Measurements from ENCODE around the gene GDPD4.

Gene GDPD4, protein sequence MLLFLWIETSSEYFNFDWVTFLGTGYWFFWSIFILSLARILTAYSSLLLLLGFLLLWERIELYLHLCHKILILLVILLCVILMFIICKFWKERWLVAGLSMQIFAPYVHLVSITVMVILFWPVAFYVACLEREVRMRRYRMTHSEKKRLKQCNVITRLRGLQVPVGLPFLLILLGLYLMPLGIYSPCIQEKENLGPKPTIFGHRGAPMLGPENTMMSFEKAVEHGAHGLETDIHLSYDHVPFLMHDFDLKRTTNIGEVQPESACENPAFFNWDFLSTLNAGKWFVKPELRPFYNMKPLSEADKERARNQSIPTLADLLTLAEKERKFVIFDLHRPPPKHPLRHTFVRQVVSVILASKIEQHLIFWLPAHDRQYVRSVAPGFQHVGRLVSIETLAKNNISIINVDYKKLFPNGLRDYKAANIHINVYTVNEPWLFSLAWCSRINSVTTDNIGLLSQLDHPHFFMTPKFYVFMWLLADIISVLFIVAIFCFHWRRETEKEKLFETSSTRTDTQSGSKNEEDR

DNA sequence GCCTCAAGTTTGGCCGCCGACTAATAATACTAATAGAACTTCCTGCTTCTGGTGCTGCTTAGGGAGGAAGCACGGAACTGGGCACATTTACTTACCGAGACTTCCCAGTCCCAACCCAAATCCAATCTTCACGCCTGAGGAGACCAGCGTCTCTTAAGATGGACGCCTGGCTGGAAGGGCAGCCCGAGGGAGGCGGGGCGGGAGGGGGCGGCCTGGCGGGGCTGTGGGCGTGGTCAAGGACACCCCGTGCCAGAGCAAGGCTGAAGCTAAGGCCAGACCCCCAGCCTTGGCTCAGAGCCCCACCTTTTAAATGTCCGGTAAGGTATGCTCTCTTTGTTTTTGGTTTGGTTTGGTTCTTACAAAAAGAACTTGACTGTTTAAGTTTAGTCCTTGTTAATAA lies at the start of gene GDPD4:
TSS of gene GDPD4 (minus strand) at position 177 of the 400 bp plus-strand sequence. CDS start 16,549 bp downstream, outside the sequence.
- DNase-seq (ENCODE audit: low spot score), result no peak
- TF ChIP-seq, protein P1, sequence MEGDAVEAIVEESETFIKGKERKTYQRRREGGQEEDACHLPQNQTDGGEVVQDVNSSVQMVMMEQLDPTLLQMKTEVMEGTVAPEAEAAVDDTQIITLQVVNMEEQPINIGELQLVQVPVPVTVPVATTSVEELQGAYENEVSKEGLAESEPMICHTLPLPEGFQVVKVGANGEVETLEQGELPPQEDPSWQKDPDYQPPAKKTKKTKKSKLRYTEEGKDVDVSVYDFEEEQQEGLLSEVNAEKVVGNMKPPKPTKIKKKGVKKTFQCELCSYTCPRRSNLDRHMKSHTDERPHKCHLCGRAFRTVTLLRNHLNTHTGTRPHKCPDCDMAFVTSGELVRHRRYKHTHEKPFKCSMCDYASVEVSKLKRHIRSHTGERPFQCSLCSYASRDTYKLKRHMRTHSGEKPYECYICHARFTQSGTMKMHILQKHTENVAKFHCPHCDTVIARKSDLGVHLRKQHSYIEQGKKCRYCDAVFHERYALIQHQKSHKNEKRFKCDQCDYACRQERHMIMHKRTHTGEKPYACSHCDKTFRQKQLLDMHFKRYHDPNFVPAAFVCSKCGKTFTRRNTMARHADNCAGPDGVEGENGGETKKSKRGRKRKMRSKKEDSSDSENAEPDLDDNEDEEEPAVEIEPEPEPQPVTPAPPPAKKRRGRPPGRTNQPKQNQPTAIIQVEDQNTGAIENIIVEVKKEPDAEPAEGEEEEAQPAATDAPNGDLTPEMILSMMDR (IDR thresholded peaks at IDR 0.05; ENCODE audit: extremely low read depth, missing control alignments), result no peak

DNA sequence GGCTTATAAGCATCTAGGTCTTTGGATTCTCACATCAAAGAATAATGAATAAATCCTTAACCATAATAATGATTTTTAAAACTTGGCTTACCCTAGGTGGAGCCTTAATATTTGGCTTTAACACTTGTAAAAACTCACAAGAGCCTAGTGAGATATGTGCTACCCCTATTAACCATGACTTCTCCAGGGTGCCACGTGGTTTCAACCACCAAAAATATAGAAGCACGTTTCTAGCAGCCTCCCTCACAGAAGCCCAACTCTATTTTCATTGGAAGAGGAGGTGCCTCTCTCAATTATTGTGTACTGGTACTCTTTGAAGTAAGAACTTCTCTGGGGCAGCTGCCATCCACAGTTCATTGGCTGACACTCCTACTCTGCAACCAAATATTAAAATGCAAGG lies 46.5 kb upstream of the GDPD4 start:
- no peak for DNase-seq (ENCODE audit: low spot score)
- TF ChIP-seq, protein P1 (IDR thresholded peaks at IDR 0.05; ENCODE audit: extremely low read depth, missing control alignments), result no peak

DNA sequence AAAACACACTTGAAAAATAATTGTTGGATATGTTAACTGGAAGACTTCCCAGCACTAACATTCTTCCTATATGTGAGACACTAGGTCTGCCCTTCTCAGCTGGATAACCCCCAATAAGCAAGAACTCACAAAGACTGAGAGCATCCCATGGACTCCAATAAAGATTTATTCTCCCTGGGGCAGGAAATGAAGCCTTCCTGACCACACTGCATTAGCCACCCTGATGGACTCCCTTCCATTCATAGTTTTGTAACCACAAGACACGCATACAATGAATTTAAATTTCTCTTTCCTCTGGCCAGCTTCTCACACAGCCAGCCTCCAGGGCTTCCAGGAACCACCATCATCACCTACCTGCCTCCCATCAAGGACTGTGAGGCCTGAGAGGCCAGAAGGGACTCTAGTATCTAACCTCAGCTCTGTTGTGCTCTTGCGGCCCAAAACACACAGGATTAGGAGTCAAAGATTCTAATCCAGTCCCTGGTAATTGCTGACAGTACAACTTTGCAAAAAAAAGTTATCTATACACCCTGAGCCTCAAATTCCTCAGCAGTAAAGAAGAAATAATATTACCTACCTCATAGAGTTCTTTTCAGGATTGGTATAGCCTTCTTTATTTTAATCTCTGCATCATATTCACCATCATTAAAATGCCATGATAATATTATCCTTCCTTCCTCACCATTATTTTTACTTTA lies 45.6 kb upstream of the GDPD4 start:
- DNase-seq (ENCODE audit: low spot score), result no peak
- TF ChIP-seq, protein P1 (IDR thresholded peaks at IDR 0.05; ENCODE audit: extremely low read depth, missing control alignments), result no peak

DNA sequence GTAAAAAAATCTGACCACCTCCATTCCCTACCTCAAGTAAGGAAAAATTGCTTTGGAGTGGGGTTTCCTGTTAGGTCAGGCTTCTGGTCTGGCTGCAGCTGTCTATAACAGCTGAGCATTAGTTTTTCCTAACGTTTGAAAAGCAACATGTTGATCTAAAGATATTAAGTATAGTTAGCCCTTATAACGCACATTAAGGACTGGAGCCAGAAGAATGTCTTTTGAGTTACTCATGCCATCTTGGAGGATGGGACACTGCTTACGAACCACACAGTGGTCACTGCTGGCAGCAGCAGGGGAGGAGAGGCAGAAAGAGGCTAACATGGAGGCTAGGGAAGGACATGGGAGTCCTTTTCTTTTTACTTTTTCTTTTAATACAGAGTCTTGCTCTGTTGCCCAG lies 44.1 kb upstream of the GDPD4 start:
- no peak for DNase-seq (ENCODE audit: low spot score)
- TF ChIP-seq, protein P1 (IDR thresholded peaks at IDR 0.05; ENCODE audit: extremely low read depth, missing control alignments), result no peak

DNA sequence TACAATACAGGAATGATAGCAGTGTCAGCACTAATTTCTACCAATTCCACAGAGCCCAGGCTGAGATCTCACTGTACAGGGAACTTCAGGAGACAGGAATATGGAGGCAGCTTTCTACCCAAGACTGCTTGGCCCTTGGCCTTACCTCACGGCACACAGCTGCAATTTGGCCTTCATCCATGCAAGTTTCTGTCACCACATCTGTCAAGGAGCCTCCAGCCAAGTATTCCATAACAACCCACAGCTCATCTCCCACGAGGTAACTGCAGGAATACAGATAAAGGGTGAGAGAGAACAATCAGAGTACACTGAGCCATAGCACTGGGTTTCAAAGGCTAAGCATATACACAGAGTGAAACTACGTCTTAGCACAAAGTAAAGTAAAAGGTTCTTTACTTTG lies 39.0 kb upstream of the GDPD4 start:
- no peak for DNase-seq (ENCODE audit: low spot score)
- TF ChIP-seq, protein P1 (IDR thresholded peaks at IDR 0.05; ENCODE audit: extremely low read depth, missing control alignments), result no peak

DNA sequence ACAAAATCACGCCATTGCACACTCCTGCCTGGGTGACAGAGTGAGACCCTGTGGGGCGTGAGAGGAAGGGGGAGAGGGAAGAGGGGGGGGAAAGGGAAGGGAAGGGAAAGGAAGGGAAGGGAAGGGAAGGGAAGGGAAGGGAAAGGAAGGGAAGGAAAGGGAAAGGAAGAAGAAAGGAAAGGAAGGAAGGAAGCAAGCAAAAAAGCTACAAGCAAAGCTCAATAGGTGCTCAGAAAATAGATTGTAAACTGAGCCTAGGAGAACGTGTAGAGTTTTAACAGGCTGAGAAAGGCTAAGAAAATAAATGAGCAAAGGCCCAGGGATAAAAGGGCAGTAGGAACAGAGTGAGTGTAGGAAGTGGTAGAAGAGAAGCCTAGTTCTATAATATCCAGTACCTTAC lies 30.8 kb upstream of the GDPD4 start:
- DNase-seq (ENCODE audit: low spot score), result no peak
- TF ChIP-seq, protein P1 (IDR thresholded peaks at IDR 0.05; ENCODE audit: extremely low read depth, missing control alignments), result no peak

DNA sequence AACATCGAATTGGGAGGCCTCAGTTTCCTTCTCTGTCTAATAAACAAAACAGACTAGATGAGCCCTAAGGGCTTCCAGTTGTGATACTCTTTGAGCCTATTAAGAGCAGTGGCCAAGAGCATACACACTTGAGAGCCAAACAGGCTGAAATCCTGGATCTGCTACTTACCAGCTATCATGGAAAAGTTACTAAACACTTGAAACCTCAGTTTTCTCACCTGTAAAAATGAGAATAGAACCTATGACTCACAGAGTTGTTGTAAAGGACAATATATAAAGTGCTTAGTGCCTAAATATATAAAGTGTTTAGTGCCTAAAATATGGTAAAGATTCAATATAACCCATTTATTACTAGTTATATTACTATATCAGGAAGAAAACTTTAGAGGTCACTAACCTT lies 23.7 kb upstream of the GDPD4 start:
- TF ChIP-seq, protein P1 (IDR thresholded peaks at IDR 0.05; ENCODE audit: extremely low read depth, missing control alignments), result no peak
- no peak for DNase-seq (ENCODE audit: low spot score)
